ENCODE results near the gene ZNF862.
"Not testable (repeated sequence)": the region's sequence is repeated elsewhere in the genome, so short reads cannot be mapped to it uniquely, and the experiment has no call there.

ZNF862 gene

DNA sequence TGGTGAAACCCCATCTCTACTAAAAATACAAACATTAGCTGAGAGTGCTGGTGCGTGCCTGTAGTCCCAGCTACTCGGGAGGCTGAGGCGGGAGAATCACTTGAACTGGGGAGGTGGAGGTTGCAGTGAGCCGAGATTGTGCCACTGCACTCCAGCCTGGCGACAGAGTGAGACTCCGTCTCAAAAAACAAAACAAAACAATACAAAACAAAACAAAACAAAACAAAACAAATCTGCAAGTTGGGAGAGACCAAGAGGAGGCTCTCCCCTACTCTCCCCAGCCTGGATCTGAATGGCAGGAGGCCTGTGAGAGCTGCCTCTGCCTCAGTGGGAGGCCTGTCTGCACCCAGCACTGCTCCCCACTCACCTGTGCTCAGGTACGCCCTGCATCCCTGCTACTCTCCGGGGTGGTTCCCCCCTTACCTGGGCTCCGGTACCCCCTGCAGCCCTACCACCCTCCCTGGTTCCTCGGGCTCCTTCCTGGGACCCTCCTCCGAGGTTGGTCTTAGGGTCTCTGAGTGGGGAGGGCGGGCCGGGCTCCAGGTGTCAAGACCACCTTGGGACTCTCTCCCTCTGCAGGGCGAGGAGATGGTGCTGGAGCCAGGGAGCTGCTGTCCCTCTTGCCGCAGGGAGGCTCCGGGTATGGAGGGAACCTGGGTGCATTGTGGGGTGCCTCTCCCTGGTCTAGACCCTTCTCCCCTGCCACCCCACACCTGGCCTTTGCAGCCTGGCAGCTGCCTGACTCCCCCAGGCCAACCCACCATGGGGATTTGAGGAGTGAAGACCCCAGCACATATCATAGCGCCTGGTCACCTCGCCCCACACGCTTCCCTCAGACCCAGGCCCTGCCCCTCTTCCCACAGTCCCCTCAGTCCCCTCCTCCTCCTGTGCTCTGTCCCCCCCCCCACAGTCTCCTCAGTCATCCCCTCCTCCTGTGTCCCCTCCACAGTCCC, 9.5 kb upstream of the ZNF862 start:
- H3K4me3 ChIP-seq (ENCODE audit: low read depth, low read length): no peak overlapping the region
- TF ChIP-seq, protein P1, sequence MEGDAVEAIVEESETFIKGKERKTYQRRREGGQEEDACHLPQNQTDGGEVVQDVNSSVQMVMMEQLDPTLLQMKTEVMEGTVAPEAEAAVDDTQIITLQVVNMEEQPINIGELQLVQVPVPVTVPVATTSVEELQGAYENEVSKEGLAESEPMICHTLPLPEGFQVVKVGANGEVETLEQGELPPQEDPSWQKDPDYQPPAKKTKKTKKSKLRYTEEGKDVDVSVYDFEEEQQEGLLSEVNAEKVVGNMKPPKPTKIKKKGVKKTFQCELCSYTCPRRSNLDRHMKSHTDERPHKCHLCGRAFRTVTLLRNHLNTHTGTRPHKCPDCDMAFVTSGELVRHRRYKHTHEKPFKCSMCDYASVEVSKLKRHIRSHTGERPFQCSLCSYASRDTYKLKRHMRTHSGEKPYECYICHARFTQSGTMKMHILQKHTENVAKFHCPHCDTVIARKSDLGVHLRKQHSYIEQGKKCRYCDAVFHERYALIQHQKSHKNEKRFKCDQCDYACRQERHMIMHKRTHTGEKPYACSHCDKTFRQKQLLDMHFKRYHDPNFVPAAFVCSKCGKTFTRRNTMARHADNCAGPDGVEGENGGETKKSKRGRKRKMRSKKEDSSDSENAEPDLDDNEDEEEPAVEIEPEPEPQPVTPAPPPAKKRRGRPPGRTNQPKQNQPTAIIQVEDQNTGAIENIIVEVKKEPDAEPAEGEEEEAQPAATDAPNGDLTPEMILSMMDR (IDR thresholded peaks at IDR 0.05; ENCODE audit: borderline replicate concordance, insufficient read depth, low read depth, low read length): no peak

DNA sequence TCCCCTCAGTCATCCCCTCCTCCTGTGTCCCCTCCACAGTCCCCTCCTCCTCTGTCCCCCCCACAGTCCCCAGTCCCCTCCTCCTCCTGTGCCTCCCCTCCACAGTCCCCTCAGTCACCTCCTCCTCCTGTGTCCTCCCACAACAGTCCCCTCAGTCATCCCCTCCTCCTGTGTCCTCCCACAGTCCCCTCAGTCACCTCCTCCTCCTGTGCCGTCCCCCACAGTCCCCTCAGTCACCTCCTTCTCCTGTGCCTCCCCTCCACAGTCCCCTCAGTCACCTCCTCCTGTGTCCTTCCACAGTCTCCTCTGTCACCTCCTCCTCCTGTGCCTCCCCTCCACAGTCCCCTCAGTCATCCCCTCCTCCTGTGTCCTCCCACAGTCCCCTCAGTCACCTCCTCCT, 7.6 kb upstream of the ZNF862 start:
- not testable (repeated sequence) for H3K4me3 ChIP-seq (ENCODE audit: low read depth, low read length)

DNA sequence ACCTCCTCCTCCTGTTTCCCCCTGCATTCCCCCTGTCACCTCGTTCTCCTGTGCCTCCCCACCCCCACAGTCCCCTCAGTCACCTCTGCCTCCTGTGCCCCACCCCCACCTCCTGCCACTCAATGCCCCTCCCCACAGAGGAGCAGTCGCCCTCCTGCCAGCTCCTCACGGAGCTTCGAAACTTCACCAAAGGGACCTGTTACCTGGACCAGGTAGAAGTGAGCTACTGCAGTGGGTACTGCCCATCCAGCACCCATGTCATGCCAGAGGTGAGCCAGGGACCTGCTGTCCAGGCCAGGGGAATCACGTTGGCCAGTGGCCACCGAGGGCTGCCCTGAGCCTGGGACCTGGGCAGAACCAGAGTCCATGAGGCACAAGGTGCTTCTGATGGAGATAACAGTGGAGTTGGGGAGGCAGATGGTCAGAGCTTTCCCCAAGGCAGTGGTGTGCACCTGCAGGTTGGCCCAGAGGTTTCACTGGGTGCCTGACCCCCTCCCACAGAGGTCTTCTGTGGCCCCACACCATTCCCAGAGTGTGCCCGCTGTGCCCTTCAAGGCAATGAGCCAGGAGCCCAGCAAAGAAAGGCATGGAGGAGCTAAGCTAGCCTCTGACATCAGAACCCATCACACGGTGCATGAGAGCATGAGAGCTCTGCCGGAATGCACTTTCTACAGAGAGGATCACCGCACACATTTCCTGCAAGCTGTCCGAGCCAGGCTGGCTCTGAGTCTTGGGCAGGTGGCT, 7.0 kb upstream of the ZNF862 start:
- TF ChIP-seq, protein P1 (IDR thresholded peaks at IDR 0.05; ENCODE audit: borderline replicate concordance, insufficient read depth, low read depth, low read length): no peak
- no peak overlapping the region for H3K4me3 ChIP-seq (ENCODE audit: low read depth, low read length)

DNA sequence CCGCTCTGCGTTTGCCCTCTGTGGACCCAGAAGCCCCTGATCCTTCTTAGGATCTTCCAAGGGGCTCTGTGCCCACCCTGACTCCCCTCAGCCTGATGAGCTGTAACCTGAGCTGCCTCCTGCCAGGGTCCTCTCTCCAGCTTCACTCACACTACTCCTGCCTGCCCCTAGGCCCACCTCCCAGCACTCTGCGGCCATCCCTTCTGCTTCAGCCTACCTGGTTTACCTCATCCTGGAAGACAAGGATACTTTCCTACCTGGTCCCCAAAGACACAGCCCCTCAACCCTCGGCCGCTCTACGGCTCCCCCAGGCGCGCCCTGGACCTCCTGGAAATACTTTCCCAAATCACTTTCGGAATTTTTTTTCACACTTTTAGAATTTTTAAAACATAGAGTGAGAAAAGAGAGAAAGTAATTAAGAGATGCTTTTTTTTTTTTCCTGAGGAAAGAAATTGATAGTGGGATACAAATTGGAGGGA, 6.4 kb upstream of the ZNF862 start:
- TF ChIP-seq, protein P1 (IDR thresholded peaks at IDR 0.05; ENCODE audit: borderline replicate concordance, insufficient read depth, low read depth, low read length): no peak

DNA sequence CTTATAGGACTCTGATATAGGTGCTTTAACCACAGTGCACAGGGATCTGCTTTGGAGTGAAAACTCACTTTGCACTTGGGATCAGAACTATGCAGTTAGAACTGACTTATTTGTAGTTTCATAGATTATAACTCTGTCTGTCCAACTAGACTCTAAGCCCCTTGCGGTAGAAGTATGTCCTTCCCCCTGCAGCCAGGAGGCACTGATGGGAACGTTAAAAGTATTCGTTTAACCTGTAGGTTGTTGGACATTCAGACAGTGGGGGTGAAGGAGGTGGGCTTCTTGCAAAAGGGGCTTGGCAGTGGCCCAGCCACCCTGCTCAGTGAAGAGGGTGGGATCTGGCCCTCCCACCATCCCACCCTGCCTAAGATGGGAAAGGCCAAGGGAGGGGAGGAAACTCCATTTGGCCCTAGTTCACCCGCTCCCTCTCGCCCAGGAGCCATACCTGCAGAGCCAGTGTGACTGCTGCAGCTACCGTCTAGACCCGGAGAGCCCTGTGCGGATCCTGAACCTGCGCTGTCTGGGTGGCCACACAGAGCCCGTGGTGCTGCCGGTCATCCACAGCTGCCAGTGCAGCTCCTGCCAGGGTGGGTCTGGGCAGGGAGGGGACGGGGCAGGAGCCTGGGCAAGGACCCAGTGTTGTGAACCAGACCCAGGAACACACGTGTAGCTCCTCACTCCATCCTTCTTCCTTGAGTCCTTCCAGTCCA, 5.7 kb upstream of the ZNF862 start:
- TF ChIP-seq, protein P1 (IDR thresholded peaks at IDR 0.05; ENCODE audit: borderline replicate concordance, insufficient read depth, low read depth, low read length): no peak
- no peak overlapping the region for H3K4me3 ChIP-seq (ENCODE audit: low read depth, low read length)

More for the DNA sequence above, 6.4 kb upstream of the ZNF862 start:
- H3K4me3 ChIP-seq (ENCODE audit: low read depth, low read length): no peak overlapping the region

DNA sequence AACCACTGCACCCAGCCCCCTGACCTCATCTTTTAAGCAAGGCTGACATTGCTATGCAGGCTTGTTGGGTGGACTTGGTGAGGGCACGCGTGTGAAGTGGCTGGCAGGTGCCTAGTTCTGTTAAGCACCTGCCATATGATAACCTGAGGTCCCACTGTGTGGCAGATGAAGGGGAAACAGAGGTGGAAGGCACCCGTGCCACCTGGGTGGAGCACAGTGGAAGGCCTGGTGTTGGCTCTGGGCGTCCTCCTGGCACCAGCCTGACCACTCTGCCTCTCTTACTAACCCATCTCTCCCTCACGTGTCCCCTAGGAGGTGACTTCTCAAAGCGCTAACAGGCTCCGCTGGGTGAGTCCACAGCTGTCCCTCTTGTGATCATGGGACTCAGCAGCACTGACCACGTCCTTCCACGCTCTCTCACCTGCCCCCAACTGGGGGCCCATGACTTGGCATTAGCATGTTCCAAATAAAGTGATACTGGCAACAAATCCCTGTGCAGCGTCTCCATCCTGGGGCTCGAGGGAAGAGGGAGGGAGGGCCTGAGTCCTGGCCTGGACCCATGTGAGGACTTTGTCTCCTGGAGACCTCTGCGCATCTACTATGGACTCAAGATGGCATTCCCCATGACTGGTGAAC, 4.6 kb upstream of the ZNF862 start:
- TF ChIP-seq, protein P1 (IDR thresholded peaks at IDR 0.05; ENCODE audit: borderline replicate concordance, insufficient read depth, low read depth, low read length): no peak
- H3K4me3 ChIP-seq (ENCODE audit: low read depth, low read length): no peak overlapping the region

DNA sequence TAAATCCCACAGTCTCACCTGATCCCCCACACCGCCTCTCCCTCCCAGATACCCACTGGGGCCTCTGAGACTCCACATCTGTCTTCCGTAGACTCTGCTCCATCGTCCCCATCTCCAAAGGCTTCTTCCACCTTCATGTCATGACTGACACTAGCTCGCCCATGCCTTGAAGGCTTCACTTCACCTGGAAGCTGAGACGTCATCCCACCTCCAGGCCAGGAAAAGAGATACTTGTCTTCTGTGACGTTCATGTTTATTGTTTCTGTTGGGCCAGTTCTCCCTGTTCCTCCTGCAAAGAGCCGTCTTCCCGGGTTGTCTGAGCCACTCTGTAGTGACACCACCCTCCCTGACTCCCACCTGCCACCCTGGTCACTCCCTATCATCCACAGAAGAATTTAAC, 3.6 kb upstream of the ZNF862 start:
- TF ChIP-seq, protein P1 (IDR thresholded peaks at IDR 0.05; ENCODE audit: borderline replicate concordance, insufficient read depth, low read depth, low read length): no peak
- no peak overlapping the region for H3K4me3 ChIP-seq (ENCODE audit: low read depth, low read length)

All from GM12875 (cell line).